DMS153 treated with DMSO at 0.1 percent for 48 hours (cell line): ENCODE data around the gene ANO6.
A peak's percentile ranks its signal among the peaks of the same experiment; 100 is the strongest.
"Not testable (repeated sequence)": the region's sequence is repeated elsewhere in the genome, so short reads cannot be mapped to it uniquely, and the experiment has no call there.

ENCODE experiments used
- DNase-seq: peaks from one replicate; lab custom pipeline; 2025; ENCODE audit not compliant: unreplicated experiment; lab: John Stamatoyannopoulos, UW

Gene ANO6

DNA sequence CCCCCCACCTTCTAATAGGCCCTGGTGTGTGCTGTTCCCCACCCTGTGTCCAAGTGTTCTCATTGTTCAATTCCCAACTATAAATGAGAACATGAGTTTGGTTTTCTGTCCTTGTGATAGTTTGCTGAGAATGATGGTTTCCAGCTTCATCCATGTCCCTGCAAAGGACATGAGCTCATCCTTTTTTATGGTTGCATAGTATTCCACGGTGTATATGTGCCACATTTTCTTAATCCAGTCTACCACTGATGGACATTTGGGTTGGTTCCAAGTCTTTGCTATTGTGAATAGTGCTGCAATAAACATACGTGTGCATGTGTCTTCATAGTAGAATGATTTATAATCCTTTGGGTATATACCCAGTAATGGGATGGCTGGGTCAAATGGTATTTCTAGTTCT is 20.5 kb downstream of the ANO6 start:
- not testable (repeated sequence) for DNase-seq

DNA sequence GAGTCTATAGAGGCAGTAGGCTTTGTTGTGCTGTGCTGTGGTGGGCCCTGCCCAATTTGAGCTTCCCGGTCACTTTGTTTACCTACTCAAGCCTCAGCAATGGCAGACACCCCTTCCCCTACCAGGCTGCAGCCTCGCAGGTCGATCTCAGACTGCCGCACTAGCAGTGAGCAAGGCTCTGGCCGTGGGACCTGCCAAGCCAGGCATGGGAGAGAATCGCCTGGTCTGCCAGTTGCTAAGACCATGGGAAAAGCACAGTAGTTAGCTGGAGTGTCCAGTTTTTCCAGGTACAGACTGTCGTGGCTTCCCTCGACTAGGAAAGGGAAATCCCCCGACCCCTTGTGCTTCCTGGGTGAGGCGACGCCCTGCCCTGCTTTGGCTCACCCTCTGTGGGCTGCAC is 26.3 kb downstream of the ANO6 start:
- no peak for DNase-seq

DNA sequence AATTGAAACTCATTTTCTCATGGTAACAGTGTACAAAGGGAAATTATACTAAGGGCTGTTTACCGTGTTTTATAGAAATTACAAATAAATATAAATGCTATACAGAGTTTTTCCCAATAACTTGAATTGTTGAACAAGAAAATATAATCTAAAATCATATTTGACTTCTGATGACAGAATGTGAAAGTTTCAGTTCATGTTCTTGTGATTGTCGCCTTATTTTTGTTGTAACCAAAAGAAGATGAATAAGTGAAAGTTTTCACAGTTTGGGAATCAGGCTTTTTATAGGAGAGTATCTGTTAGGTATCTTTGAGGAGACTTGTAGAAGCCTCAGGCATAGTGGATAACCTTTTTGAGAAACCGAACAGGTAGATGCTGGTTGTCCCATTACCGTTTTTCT is 28.1 kb downstream of the ANO6 start:
- DNase-seq, result no peak

DNA sequence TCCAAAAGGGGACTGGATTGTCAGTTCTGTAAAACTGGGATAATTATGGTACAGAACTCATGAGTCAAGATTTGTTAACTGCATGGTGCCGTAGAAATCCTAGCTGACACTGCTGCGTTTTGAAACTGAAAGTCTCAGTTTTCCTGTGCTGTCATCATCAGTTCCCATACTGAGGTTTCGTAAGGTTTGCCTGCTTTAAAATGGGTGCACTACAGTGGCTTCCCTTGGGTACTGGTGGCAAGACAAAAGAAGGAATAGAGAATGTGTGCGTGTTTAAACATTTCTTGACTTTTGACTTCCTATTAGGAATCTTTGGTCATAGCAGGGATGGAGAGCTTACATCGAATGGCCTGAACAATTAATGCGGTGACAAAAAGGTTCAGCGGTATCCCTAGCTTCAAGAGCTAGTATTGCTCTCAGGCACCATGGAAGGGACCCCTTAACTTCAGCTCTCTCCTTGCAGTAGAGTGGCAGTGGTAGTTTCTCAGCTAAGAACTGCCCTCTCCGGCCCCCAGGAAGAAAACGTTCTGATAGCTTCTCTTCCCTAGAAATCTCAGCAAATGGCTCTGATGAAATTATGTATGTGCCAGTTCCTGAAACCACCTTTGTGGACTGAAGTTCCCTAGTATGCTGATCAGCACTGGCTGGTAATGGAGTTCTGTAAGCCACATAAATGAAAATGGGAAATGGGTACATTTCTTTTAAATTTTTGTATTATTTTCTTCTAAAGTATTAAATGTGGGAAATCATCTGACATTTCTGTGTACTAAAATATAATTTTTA is 28.9 kb downstream of the ANO6 start:
- DNase-seq, result no peak

DNA sequence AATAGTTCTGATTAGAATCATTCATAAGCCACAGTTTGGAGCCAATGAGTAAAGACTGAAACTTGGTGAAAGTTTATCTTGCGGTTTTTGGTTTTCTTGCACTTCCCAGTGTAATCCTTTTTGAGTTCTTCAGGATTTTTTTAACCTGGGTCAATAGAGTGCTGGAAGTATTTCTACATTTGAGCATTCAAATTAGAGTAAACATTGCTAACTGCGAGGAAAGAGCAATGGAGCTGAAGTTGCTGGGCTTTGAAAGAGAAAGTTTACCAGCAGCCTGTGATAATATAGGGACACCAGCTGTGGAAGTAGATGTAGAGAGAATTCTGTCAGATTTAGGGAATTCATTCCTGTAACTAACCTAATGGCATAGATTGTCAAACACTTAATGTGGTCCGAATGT is 30.3 kb downstream of the ANO6 start:
- DNase-seq, result no peak

DNA sequence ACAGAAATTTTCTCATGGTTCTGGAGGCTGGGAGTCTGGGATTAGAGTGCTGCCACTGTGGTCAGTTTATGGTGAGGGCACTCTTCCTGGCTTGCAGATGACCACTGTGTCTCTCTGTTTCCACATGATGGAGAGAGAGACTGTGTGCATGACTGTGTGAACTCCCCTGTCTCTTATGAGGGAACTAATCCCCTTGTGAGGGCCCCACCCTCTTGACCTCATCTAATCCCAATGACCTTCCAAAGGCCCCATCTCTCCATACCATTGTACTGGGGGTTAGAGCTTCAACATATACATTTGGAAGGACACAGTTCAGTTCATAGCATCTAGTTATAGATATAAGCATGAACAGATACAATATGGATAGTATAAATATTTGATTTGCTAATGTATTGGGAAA is 31.7 kb downstream of the ANO6 start:
- no peak for DNase-seq

DNA sequence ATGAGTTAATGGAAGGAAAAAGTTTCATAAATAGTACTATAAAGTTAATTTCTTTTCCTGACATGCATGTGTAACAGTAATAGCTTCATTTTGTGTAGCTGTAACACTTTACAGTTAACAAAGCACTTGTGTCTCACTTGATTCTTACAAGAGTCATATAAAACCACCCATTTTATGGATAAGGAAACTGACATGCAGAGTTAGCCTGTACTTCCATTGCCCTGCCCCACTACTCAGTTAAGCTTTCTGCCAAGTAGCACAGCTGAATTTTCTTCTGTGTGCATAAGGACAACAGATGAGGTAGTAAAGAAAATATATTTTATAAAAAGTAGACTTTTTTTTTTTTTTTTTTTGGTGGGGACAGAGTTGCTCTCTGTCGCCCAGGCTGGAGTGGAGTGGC is 32.2 kb downstream of the ANO6 start:
- no peak for DNase-seq

DNA sequence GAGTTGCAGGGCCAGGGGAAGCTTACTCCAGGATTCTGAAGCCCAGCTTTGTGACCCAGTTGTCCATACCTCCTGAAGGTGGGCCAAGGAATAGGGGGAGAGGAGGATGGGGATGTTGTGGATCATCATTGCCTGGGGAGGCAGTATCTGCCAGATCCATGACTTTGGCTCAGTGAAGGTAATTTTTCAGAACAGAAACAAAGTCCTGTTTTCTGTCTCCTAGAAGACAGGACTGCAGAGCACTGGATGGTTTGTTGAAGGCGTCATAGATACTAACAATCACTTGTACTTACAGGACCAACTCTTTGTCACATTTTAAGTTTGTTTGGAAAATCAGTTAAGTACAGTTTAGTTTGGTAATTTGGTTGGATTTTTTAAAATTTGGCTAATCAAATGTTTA is 38.4 kb downstream of the ANO6 start:
- DNase-seq, result no peak

DNA sequence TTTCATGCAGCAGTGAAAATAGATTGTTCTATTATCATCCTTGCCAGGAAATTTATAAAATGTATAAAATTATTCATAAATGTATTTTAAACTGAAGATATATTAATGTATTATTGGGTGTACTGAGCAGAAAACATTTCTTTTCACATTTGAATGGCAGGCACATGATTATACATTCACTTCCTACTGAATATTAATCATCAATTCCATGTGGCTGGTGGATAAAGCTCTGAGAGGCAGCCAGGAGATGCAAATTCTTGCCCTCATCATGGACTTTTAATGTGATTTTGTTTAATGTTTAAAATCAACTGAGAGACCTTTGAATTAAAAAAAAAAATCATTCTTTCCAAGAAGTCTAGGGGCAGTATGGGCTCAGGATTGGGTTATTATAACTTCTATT is 40.8 kb downstream of the ANO6 start:
- no peak for DNase-seq

DNA sequence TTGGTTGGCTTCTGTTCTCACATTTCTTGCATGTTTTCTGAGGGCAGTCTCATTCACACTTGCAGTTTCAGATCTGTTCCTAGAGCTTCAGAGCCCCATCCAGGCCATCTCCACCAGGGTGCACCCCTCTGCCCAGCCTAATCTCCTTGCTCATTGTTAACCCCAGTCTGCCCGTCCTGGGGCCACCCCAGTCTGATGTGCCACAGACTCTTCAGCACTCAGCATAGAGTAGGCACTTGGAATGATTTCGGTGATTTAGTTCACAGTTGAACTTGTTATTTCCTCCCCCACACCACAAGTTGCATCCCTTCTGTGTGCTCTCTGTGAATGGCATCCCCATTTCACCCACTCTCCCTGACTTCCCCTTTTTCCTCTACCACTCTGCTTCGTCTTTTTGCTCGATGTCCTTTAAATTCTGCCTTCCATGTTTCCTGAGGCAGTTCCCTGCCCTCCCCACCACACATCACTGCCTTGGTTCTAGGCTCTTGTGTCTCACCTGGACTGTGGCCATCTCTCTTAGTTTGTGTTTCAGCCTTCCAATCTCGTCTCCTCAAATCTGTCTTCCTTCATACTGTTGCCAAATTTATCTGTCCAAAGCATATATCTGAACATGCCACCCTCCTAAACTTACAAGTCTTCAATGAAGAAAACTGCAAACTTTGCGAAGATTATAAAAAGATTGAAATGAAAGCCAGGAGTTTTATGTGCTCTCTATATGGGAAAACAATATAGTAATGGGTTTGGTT is 41.5 kb downstream of the ANO6 start:
- no peak for DNase-seq

DNA sequence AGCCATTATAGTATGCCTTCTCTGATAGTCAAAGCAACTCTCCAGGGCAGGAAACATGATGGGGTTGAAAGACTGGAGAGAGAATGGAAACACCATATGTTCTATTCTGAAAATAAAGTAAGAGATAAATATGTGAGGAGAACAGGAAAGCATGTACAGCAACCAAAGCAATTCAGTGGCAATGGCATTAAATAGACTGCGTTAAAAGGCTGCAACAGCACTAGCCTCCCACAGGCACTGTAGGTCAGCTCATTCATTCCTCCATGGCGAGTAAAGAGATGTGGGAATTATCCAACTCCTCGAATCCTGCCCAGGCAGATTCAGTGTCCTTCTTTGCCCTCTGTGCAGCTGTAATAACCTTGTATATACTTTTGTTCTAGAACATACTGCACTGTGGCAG is 43.8 kb downstream of the ANO6 start:
- DNase-seq, result peak; percentile 64

DNA sequence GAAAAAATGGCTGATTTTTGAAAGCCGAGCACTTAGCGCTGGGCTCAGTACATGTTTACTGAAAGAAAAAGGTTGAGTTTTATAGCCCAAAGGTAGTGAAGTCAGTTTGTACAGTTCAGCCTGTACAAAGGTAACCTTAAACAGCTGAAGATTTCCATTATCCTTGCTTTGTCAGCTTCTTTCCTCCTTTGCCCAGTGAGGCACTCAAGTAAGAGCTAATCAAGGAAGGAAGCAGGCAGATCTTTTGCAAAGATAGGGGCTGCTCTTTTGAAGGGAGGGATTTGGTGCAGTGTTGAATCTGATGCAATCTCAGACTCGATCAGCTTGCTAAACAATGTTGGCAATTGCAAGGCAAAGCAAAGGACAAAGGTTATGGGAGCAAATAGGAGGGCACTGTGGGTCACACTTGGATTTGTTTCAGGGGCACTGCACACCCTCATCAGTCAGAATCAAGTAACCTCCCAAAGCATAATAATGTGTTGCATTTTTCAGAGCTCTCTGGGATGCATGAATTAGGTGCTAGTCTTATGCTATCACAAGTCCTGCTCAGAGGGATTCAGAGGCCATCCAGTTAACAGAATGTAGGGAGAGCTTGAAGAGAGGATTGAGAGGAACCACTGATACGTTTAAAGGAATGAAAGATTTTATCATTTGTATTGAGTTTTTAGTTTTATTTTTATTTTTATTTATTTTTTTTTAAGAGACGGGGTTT is 44.4 kb downstream of the ANO6 start:
- no peak for DNase-seq

DNA sequence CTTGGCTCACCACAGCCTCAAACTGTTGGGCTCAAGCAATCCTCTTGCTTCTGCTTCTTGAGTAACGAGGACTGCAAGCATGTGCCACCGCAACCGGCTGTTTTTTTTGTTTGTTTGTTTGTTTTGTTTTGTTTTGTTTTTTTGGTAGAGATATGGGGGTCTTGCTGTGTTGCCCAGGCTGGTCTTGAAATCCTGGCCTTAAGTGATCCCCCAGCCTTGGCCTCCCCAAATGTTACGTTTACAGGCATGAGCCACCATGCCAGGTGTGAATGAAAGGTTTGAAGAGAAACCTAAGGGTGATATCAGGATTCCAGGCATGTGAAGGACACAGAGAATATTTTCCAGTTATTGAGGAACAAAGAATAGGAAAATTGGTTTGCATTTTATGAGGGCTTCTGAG is 45.0 kb downstream of the ANO6 start:
- no peak for DNase-seq

DNA sequence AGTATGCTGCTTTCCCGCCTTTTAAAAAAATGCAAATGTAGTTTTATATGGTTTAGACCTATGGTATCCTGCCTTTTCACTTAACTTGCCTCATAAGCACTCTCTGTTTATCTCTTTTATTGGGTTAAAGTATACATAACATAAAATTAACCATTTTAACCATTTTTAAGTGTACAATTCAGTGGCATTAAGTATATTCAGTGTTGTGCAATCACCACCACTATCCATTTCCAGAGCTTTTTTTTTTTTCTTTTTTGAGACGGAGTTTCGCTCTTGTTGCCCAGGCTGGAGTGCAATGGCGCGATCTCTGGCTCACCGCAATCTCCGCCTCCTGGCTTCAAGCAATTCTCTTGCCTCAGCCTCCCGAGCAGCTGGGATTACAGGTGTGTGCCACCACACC is 46.3 kb downstream of the ANO6 start:
- DNase-seq, result not testable (repeated sequence)

DNA sequence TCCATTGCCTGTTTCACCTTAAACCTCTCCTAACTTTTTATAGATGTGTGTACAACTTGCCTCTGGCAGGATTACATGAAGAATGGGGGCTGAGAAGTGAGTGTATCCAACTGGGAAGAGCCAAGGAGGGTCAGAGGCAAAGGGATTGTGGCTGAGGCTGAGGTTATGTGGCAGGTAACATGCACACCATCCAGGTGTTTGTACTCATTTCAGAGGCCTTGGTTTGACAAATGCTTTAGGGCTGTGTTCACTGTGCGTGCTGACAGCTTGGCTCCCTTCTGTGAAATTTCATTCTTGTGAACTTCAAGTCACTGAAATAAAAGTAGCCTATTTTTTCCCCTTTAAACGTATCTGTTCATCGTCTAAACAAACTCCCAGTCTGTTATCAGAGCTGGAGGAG is 47.7 kb downstream of the ANO6 start:
- DNase-seq, result no peak

DNA sequence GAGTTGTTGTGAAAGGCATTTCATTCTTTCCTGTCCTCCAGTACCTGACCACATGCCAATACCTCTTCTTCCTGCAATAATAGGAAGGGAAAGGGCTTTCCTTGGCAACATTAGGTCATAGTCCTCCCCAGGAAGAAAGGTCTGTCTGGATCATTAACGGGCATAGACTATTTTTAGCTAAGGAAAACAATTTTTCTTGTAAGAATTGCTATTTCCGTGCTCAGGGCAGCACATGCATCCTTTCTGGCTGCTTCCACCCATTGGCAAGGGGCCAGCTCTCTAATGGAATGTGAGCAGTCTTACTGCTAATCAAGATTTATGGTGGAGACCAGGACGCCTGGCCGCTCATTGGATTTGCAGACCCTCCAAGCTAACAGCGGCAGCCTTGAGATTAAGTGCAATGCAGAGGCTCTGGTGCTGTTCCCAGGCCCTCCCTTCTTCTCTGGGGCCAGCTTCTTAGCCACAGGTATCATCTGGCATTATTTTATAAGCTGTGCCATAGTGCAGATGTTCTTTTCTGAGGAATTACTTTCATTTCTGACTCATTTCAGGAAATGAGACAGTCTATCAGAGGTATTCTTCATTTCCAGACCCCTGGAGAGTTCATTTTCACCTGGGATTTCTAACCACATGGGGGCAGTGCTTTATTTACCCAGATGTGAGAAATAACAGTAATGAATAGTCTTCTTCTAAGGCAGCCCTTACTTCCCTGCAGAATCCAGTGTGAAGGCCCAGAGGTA is 52.9 kb downstream of the ANO6 start:
- no peak for DNase-seq

DNA sequence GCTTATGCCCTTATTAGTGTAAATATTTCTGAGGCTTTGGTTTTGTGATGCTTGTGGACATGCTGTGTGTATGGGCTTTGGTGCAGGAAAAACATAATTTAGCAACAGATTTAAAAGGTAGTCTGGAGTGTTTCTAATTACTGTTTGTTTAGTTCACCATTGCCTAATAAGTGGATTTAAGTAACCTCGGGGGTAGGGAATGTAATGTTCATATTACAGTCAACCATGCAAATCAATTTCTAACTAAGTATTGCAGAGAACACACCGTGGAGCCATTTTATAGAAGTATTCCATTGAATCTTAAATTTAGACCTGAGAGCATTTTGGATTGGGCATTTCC is 53.5 kb downstream of the ANO6 start:
- no peak for DNase-seq

DNA sequence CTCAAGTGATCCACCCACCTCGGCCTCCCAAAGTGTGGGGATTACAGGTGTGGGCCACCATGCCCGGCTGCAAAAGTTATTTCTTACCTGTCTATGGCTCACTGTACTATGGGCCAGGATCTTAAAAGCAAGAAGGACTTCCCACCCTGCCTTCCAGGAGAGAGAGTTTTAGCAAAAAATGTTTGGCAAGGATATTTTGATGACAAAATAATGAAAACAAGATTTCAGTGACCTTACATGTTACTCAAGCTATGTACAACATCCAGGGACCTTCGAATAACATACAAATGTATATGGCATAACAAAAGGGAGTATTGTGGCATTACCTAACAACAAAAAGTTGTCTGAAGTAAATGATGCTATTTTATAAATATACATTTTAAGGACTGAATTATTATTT is 55.1 kb downstream of the ANO6 start:
- no peak for DNase-seq

DNA sequence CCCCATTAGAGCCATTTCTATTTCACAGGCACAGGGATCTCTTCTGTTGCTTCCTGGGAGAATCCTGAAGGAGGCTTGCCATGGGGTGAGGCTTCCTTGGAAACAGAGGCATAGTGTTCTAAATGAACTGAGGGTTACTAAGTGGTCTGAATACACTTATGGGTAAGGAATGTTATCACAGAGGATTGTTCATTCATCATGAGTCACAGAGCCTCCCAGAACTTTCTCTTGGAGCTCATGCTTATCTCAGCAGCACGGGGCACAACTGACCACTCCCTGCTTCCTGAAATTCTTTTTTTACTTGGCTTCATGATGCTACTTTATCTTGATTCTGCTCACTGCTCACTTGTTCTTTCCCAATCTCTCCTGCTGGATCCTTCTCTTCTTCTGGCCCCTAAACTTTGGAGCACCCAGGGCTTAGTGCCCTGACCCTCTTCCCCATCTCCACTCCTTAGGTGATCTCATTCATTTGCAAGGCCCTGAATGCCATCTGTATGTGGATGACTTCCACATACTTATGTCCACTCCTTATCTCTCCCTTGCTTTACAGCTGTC is 57.9 kb downstream of the ANO6 start:
- no peak for DNase-seq

DNA sequence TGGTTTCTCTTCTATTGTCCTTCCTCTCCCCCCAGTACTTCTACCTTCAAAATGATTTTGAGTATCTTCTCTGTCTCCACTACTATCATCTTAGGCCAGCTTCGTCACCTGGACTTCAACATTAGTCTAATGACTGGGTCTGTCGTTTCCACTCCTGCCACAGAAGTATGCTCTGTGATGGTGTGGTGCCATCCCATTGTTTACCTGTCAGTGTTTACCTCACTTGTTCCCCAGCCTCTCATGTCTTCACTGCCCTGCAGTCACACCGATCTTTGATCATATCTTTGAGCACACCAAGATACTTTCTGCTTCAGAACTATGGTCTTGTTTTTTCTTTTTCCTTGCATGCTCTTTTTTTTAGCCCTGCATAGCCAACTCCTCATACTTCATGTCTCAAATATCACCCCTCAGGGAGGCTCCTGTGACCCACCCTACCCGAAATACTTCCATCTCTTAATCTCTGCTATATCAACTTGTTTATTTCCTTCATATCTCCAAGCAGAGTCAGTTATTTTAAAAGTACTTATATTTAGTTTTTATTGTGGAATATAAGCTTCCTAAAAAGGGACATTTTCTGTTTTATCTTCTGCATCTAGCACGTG is 60.4 kb downstream of the ANO6 start:
- no peak for DNase-seq

DNA sequence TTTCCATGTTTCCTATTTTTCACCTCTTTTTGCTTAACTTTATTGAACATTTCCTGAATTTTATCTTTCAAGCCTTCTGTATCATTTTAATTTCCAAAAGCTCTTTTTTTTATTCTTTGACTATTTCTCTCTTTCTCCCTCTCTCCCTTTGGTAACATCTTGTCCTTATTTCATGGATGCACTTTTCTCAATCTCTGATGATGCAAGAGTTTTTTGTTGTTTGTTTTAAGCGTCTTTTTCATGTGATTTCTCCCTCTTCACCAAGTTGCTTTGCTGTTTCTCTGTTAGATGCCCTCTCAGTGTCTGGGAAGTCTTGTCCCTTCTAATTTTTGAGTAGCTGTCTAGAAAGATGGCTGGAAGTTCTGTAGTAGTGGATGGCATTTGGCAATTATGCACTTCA is 62.6 kb downstream of the ANO6 start:
- DNase-seq, result no peak
